Lower leg skin (tissue), 4 donors: ENCODE data around the gene INHBE. TPM values are rescaled to one million over a fixed set of nuclear protein-coding genes. Genes with fewer than 3 reads are reported as not detected.

Source experiments
- DNase-seq, 2 donors: peaks; one replicate each; pipeline ENCODE4 v3.0.0-alpha.2; 2019; ENCODE audit warnings: low spot score in 2 of 2
- H3K4me3 ChIP-seq: fragments of 200-600 bp; sonication (generic); 2 replicates; pipeline ENCODE4 v1.5.1; 2017; ENCODE audit warnings: mild to moderate bottlenecking, low read depth; ENCODE audit not compliant: poor library complexity, severe bottlenecking
- POLR2A ChIP-seq, 2 donors: fragments of 450-650 bp; IDR thresholded peaks; one replicate each; pipeline ENCODE4 v1.6.1; 2016 to 2017; ENCODE audit warnings: antibody characterized with exemption in 2 of 2, mild to moderate bottlenecking in 1 of 2, moderate library complexity in 1 of 2
- WGBS, 2 donors: methylation state at CpG; one replicate each; pipeline ENCODE4 v1.1.5; 2018; 5-methylcytosine and 5-hydroxymethylcytosine counted together
- intact Hi-C: fragments of 100-400 bp; cut with DNase I; formaldehyde crosslinking; loops from one replicate; pipeline ENCODE4 v1.15.0; 2023; ENCODE audit warnings: low total_unique reads
- total RNA-seq, 4 donors: library from RNA; depleted of rRNA; stranded (reverse); fragments of >200 nt; gene quantifications; one replicate each; pipeline ENCODE4 v1.1.0, GENCODE V29; 2016
- TF ChIP-seq, protein P1 (sequence below), 3 donors: fragments of 450-650 bp; IDR thresholded peaks; one replicate each; pipeline ENCODE4 v1.5.1; 2016; ENCODE audit warnings: antibody characterized with exemption in 3 of 3, mild to moderate bottlenecking in 3 of 3, moderate library complexity in 2 of 3

INHBE gene
- total RNA-seq, 4 donors from 2014 or later = not detected

DNA sequence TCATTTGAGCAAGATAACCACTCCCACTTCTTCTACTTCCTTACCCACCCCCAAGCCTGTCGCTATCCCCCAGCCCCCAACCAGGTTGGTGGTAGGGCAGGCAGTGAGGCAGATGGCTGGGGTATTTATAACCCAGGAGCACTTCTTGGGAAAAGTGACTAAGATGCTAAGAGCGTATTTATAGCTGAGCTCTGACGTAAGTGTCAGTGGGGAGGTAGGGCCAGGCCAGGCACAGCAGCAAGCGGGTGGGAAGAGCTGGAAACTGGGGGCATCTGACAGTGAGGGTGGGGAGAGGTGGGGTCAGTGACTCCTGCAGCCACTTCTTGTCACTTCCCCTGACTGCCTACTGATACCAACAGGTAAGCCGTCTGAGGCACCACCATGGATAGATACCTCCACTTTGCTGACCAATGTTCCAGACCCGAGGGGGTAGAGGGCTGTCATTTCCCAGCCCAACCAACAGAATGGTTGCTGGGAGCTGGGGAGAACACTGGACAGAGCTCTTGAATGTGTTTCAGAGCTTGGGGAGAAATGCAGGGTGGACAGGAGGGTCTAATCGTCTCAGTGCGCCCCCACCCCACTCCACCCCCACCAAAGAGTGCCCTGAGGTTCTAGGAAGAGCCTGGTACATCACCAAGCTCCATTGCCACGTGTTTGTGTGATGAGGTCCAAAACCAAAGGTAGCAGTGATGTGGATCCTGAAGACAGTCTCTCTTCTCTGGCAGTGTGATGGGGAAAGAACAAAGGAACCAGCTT lies 2.7 kb upstream of the INHBE start:
- no peak for TF ChIP-seq POLR2A (IDR thresholded peaks at IDR 0.05)
- TF ChIP-seq, protein P1, sequence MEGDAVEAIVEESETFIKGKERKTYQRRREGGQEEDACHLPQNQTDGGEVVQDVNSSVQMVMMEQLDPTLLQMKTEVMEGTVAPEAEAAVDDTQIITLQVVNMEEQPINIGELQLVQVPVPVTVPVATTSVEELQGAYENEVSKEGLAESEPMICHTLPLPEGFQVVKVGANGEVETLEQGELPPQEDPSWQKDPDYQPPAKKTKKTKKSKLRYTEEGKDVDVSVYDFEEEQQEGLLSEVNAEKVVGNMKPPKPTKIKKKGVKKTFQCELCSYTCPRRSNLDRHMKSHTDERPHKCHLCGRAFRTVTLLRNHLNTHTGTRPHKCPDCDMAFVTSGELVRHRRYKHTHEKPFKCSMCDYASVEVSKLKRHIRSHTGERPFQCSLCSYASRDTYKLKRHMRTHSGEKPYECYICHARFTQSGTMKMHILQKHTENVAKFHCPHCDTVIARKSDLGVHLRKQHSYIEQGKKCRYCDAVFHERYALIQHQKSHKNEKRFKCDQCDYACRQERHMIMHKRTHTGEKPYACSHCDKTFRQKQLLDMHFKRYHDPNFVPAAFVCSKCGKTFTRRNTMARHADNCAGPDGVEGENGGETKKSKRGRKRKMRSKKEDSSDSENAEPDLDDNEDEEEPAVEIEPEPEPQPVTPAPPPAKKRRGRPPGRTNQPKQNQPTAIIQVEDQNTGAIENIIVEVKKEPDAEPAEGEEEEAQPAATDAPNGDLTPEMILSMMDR (IDR thresholded peaks at IDR 0.05) = no peak
- 29 to 31% methylated on average over 9 of the region's 9 CpGs for WGBS, 2 donors
- intact Hi-C loops = loop anchor here (5.0 kb wide), 1 partner anchor 190 kb away; no protein-coding TSS in a partner anchor

GRCh38 chr12:57452937-57453509 lies 2.1 kb upstream of the INHBE start:
- peak; percentile 55 to 92 for DNase-seq
- TF ChIP-seq POLR2A (IDR thresholded peaks at IDR 0.05) = no peak
- TF ChIP-seq, protein P1 (IDR thresholded peaks at IDR 0.05) = no peak
- 25 to 28% methylated on average over 7 of the region's 7 CpGs for WGBS, 2 donors

More for the DNA sequence above, 2.7 kb upstream of the INHBE start:
- DNase-seq = no peak
- H3K4me3 ChIP-seq = no peak overlapping the region

GRCh38 chr12:57454213-57454565 lies 918 bp upstream of the INHBE start:
- intact Hi-C loops = loop anchor here (5.0 kb wide), 1 partner anchor 192 kb away; no protein-coding TSS in a partner anchor

More at GRCh38 chr12:57452937-57453509, 2.1 kb upstream of the INHBE start:
- intact Hi-C loops = loop anchor here (5.0 kb wide), 1 partner anchor 191 kb away; no protein-coding TSS in a partner anchor
- no peak overlapping the region for H3K4me3 ChIP-seq

DNA sequence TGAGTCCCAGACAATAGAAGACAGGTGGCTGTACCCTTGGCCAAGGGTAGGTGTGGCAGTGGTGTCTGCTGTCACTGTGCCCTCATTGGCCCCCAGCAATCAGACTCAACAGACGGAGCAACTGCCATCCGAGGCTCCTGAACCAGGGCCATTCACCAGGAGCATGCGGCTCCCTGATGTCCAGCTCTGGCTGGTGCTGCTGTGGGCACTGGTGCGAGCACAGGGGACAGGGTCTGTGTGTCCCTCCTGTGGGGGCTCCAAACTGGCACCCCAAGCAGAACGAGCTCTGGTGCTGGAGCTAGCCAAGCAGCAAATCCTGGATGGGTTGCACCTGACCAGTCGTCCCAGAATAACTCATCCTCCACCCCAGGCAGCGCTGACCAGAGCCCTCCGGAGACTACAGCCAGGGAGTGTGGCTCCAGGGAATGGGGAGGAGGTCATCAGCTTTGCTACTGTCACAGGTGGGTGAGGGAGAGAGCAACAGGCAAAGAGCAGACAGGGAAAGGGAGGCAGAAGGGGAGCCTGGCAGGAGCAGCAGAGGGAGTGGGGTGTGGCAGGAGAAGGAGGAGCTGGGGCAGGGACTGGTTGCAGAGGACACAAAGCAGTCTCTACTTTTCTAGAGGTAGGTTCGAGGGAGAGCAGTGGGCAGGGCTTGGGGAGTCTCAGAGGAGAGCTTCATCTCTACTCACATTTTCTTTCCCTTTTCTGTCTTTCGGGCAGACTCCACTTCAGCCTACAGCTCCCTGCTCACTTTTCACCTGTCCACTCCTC lies 452 bp downstream of the INHBE start:
- intact Hi-C loops = no loop called here
- 49 to 57% methylated on average over 6 to 10 of the region's 10 CpGs for WGBS, 2 donors
- no peak for DNase-seq
- no peak overlapping the region for H3K4me3 ChIP-seq
- TF ChIP-seq, protein P1 (IDR thresholded peaks at IDR 0.05) = no peak
- no peak for TF ChIP-seq POLR2A (IDR thresholded peaks at IDR 0.05)

More at GRCh38 chr12:57454213-57454565, 918 bp upstream of the INHBE start:
- no peak for DNase-seq
- 96 to 100% methylated on average over 2 of the region's 2 CpGs for WGBS, 2 donors
- no peak overlapping the region for H3K4me3 ChIP-seq
- TF ChIP-seq POLR2A (IDR thresholded peaks at IDR 0.05) = no peak
- TF ChIP-seq, protein P1 (IDR thresholded peaks at IDR 0.05) = no peak

- TF ChIP-seq, protein P1 (IDR thresholded peaks at IDR 0.05) = no peak
- TF ChIP-seq POLR2A (IDR thresholded peaks at IDR 0.05) = no peak
- 31 to 40% methylated on average over 13 to 15 of the region's 15 CpGs for WGBS, 2 donors
- intact Hi-C loops = no loop called here
- H3K4me3 ChIP-seq = no peak overlapping the region
- no peak for DNase-seq
Measured at GRCh38 chr12:57456145-57456700, 1.1 kb downstream of the INHBE start.
